ENCODE measurements around the gene NRIP3.
"Not testable (repeated sequence)": the region's sequence is repeated elsewhere in the genome, so short reads cannot be mapped to it uniquely, and the experiment has no call there.

Gene NRIP3

GRCh38 chr11:9014826-9015225 lies 11.0 kb upstream of the NRIP3 start:
- no peak for DNase-seq

GRCh38 chr11:9013373-9013772 lies 9.6 kb upstream of the NRIP3 start:
- no peak for DNase-seq

GRCh38 chr11:9009538-9009937 lies 5.7 kb upstream of the NRIP3 start:
- not testable (repeated sequence) for DNase-seq

GRCh38 chr11:9008661-9009060 lies 4.9 kb upstream of the NRIP3 start:
- no peak for DNase-seq

GRCh38 chr11:9008011-9008550 lies 4.3 kb upstream of the NRIP3 start:
- DNase-seq = no peak

DNA sequence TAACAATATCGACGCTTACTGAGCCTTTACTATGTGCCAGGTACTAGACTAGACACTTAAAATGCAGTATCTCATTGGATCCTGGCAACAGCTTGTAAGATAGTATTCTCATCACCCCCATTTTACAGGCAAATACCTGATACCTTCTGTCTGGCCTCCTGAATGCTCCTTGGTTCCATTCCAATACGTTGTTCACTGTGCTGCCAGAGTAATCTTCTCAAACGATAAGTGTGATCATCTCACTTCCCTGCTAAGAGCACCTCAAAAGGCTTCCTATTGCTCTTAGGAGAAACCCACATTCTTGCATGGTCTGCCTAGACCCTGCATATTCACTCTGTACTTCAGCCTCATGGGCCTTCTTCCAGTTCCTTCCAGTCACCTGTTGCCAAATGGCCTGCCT lies 1.3 kb upstream of the NRIP3 start:
- no peak for DNase-seq

GRCh38 chr11:9004183-9004926 lies 554 bp upstream of the NRIP3 start:
- no peak for DNase-seq

DNA sequence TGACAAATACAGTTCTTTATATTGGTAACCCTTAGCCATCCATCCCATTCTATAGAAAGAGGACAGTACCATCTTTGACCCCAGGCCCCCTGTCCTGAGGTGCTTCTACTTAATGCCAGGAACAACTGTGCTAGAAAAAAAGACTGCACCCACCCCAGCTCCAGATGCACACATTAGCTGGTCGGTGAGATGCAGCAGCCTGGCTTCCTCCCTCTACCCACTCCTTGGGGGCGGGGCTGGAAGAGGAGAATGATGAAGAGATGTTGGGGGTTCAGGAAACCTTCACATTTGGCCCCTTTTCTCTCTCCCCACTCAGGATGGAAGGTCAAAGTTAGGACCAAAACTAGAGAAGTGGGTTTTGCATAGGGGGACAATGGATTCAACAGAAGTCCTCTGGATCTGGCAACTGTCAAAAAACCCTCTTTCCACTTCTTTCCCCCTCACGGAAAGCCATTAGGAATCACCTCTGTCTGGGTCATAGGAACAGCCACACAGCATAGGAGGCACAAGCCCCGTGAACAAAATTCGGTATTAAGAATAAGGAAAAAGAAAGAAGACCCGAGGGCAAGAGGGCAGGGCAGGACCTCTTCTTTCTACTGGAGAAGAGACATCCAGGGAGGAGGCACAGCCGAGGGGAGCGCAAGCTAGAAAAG lies 755 bp downstream of the NRIP3 start:
- DNase-seq = peak; percentile 39

DNA sequence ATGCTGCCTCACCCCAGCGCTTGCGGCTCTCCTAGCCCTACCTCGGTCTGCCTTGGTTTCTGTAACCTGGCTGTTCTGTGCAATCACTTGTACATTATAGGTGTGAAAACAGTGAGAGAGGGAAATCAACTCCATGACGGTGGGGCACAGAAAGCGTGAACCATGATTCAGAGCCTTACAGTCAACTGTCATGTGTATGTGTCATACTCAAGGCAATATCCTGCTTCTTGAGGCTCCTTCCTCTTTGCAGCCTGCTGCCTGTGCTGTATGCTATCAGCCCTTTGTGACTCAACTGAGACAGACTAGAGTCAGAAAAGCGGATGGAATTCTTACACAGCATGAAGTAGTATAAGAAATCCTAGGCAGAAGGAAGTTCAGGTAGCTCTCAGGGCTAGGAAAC lies 2.1 kb downstream of the NRIP3 start:
- peak; percentile 90 for DNase-seq

DNA sequence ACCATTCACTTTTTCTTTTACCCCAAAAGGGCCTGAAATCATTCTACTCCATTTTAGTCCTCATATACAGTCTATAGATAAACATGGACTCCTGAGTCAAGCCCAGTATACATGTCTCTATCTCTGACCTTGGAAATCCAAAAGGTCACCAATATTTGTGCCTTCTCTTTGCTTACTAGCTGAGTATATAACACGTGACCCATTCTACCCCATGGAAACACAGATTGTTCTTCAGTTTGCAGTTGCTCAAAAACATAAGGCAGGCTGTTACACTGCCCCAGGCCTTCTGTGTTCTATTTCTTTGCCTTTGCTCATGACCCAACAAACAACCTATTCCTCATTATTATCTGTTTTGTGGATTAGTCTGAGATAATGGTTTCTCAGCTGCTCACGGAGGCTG lies 5.8 kb downstream of the NRIP3 start:
- DNase-seq = no peak

DNA sequence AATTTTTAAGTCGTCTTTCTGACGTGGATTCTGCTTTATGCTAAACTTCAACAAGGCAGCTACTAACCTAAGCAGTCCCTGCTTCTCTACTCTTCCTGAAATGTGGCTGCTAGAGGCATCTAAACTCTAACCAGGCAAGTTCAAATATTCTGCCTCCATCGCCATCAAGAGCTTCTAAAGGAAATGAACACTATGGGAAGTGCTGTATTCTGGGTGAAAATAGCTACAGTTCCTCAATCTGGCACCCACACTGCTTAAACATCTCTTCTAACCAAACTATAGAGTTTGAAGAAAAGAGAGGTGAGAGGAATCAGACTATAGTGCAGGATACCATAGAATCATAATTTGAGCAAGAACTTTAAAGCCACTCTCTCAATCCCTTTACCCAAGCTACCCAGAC lies 6.3 kb downstream of the NRIP3 start:
- no peak for DNase-seq

GRCh38 chr11:8989453-8989852 lies 14.3 kb downstream of the NRIP3 start:
- DNase-seq = peak; percentile 67

DNA sequence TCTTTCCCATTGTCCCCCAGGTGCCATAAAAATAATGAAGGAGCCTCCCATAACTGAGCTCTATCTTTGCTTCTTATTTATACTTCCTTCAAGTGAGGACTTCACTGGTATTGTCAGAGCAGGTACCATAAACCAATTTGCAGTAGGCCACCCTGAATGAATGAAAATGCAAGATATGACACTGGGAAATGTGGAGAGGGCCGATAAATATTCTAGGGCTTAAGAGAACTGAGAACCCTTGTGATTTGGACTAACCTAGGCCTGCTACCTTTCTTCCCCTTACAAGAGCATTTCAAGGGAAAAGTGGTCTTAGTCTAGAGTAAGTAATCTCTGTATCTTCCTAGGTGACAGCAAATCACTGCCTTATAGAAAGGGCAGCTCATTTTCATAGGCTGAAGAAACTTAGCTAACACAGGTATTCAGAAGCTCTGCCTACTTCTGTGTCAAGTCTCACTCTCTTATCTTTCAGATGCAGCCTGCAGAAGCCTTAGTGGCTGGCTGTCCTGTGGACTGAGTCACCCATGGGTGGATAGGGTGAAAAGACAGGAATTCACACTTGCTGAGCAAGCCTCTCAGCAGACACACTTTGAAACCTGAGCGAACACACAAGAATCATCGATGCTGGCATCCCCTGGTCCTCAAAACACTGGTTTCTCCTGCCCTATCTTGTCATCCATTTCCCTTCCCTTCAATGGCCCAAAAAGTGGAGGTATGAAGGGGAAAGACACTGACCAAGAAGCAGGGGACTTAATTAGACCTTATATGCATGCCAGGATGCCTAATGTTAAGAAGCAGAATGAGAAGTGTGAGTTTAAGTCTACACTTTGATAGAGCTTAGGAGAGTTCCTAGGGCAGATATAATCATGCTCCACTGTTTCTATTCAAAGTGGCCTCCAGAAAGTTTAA lies 15.2 kb downstream of the NRIP3 start:
- DNase-seq = peak; percentile 69

GRCh38 chr11:8987446-8987845 lies 16.4 kb downstream of the NRIP3 start:
- no peak for DNase-seq

GRCh38 chr11:8986772-8987171 lies 17.0 kb downstream of the NRIP3 start:
- not testable (repeated sequence) for DNase-seq

- DNase-seq = no peak
Measured at GRCh38 chr11:8985462-8985861, 18.3 kb downstream of the NRIP3 start.

DNA sequence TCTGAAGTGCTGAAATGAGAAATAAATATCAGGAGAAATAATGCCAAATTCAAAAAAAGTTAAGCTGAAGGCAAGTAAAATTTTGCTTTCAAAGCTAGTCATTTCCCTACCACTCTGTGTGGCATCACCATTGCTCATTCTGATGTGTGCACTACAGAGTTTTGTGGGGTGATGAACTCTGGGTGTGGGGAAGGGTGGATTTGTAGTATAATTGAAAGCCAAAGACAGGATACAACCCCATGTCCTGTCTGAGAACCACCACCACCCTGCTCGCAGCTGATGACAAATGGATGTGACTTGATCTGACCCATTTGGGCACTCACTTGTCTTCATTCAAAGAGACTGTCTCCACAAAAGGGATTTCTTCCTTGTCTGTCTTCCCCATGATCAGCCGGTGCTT lies 20.2 kb downstream of the NRIP3 start:
- no peak for DNase-seq

DNA sequence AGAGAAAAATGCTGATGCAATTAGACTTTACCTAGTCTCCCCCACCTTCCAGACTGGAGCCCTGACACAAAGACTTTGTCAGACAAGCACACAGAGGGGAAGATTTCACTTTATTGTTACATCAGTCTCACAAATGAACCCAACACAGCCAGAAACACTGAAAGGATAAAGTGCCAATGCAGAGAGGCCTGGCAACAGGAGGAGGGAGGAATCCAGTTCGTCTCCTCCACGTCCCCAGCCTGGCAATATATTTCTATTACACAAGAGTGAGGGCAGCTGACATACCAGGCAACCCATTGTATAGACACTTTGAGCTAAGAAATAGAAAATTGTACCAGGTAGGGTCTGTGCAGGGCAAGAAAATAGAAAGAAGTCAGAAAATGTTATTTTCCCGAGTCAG lies 23.3 kb downstream of the NRIP3 start:
- no peak for DNase-seq

DNA sequence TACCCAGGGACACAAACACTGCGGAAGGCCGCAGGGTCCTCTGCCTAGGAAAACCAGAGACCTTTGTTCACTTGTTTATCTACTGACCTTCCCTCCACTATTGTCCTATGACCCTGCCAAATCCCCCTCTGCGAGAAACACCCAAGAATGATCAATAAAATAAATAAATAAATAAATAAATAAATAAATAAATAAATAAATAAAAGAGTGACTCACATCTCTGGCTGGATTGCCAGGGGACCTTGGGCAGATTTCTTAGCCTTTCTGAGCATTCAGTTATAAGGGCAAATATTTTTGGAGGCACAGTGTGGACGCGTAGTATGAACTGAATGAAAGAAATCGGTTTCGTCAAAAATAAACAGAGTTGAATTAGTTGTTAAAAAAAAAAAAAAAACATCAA lies 24.4 kb downstream of the NRIP3 start:
- DNase-seq = not testable (repeated sequence)

DNA sequence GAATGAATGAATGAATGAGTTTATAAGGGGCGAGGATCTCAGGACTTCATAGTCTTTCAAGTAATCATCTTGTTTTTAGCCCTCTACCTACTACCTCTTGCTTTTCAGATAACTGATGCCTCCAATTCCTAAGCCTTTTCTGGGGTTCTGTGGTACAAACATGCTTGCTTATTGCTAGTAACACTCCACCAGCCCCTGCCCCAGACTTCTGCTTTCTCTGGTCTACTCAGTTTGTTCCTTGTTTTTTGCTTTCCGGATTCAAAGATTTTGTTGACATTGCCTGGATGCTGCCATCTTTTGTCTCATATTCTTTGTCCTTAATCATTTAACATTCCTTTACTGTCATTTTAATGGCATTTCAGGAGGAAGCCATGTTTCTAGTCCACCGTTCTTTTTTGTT lies 30.7 kb downstream of the NRIP3 start:
- no peak for DNase-seq

DNA sequence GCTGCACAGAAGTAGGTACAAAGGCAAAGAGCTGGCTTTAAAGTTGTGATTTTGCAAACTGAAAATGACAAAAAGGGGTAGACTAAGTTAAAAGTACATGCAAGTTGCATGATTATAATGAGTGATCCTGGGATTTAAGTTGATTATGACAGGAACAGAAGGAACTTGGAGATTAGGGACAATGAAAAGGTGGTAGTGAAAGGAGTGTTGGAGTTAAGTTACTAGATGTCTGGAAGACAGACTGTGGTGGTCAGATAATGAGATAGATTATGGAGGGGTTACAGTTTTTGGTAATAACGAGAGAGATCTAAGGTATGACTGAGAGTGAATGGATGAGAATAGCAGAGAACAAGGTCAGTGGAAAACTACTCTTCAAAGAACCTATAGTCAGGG lies 31.9 kb downstream of the NRIP3 start:
- DNase-seq = no peak

- no peak for DNase-seq
Measured at GRCh38 chr11:8971196-8971923, 32.4 kb downstream of the NRIP3 start.

GRCh38 chr11:8967184-8967583 lies 36.6 kb downstream of the NRIP3 start:
- DNase-seq = no peak

All from EL (cell line).